Middle frontal gyrus (tissue), 1 donor: ENCODE measurements around the gene FNDC11.

Source experiments
- DNase-seq: peaks from one replicate; pipeline ENCODE4 v3.0.0-alpha.2; 2015; ENCODE audit warnings: low spot score; ENCODE audit errors: extremely low spot score

FNDC11 gene

DNA sequence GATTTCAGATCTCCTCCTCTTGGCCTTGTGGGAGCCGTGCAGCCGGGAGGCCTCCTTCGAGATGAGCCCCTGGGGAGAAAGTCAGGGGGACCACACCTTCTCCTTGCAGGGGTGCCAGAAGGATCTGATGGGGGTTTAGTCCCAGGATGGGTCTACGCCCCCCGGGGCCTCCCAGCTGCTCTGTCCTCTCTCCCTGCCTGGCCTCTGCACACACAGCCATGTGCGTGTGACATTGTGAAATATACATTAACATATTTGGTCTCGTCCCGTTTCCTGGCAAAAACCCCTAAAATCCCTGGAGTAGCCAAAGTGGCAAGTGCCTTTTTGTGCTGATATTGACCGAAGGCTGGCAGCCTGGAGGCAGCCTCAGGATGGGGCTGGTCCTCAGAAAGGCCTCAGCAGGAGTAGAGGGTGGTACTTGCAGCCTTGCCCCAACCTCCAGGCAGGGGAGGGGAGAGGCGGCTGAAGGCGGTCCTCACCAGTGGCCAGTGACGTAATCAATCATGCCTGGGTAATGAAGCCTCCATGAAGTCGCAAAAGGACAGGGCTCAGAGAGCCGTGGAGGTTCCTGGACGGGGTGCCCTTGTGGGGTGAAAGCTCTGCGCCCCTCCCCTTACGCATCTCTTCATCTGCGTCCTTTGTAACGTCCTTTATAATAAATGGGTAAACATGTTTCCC, 25.2 kb downstream of the FNDC11 start:
- no peak for DNase-seq

DNA sequence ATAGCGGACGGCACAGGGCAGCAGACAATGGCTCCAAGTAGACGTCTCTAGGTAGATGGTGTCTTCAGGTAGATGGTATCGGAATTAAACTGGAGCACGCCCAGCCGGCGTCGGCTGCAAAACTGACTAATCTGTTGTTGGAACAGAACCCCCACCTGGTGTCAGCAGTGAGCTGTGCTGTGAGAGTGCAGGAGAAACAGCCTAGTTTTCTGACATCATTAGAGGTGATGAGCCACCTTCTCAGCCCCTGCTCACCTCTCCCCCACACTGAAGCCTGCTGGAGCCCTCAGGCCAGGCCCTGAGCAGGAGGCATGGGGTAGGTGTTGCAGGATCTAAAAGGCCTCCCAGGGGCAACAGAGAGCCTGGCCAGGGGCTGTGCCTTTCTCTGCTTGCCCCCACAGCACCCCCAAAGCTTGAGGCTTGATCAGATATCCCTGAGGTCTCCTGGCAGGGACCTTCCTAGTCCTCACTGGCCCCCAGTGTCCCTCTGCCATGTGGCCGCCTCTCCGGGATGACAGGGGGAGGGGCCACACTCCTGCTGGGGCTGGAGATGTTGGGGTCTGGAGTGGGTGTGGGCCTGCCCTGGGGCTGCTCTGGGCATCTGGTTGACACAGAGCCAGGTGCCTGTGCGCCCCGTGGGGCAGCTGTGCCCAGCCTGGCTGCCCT, 27.0 kb downstream of the FNDC11 start:
- no peak for DNase-seq

DNA sequence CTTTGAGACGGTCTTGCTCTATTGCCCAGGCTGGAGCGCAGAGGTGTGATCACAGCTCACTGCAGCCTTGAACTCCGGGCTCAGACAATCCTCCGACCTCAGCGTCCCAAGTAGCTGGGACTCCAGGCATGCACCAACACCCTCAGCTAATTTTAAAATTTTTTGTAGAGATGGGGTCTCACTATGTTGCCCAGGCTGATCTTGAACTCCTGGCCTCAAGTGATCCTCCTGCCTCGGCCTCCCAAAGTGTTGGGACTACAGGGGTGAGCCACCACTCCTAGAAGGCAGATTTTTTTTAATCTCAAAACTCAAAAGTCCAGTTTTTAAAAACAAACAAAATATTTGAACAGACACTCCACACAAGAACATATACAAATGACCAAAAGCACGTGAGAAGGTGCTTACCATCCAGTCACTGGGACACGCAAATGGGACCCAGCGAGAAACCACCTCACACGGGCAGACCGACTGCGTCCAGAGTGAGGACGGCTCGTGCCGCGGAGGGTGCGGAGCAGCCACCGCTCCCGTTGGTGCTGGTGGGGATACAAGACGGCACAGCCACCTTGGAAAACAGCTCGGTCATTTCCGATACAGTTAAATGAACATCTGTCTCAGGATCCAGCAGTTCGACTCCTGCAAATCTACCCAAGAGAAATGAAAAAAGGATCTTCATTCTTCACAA, 28.6 kb downstream of the FNDC11 start:
- no peak for DNase-seq

DNA sequence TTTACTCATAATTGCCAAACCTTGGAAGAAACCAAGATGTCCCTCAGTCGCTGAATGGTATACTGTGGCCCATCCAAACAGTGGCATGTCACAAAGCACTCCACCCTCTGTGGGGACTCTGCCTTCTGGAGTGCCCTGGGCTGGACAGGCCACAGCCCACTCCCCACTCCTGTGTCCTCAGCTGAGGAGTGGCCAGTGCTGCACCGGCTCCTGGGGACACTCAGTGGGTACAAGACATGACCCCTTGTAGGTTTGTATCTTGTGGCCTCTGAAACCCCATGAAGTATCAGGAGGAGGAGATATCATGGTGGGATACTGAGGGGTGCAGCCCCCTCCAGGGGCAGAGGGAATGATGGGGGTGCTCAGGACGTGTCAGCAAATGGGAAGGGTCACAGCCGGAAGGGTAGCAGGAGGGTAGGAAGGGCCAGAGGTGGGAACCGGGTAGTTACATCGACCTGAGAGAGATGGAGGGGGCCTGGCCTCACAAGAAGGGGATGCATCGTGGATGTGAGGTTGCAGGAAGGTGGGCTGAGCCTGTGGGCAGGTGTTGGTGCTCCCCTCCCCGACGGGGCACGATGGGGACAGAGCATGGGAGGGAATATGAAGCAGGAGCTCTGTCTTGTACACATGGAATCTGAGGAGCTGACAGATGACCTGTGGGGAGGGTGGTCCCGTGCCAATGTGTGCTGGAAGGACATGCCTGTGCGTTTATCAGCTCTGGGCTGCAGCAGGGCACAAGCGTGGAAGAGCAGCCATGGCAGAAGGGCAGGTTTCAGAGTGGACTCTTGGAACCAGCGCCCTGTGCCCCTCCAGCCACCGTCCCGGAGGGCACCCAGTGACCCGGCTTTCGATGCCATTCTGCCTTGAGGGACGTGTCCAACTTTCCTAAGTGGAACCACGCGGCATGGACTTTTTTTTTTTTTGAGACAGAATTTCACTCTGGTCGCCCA, 31.9 kb downstream of the FNDC11 start:
- no peak for DNase-seq

DNA sequence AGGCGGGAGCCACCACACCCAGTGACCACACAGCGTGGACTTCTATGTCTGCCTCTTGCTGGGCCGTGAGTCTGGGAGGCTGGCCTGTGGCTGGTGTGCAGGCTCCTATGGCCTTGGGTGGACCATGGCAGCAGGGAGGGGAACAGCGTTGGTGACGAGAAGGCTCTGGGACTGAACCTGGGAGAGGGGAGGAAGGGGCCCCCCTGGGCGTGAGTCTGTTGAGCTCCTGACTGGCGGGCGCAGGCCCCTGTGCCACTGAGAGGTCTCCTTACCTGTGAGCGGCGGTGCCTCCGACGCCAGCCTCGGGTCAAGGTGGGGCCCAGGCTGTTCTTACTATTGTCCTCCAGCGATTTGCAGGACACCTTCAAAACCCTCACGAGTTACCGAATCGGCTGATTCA, 32.8 kb downstream of the FNDC11 start:
- DNase-seq = no peak

DNA sequence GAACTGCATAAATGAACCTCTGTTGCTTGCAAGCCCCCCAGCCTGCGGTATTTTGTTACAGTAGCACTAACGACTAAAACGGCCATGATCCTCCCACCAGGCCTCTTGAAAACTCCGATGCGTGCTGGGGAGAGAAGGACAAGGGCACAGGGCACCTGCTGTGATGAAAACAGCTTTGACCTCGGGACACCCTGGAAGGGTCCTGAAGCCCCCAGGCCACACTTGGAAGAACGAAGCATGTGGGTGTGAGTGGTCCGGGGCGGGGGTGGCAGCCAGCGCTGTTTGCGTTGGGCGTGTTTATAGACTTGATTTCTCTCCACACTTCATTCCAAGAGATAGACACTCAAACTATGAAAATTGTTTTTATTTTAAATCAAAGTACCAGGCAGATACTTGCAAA, 33.3 kb downstream of the FNDC11 start:
- DNase-seq = no peak

DNA sequence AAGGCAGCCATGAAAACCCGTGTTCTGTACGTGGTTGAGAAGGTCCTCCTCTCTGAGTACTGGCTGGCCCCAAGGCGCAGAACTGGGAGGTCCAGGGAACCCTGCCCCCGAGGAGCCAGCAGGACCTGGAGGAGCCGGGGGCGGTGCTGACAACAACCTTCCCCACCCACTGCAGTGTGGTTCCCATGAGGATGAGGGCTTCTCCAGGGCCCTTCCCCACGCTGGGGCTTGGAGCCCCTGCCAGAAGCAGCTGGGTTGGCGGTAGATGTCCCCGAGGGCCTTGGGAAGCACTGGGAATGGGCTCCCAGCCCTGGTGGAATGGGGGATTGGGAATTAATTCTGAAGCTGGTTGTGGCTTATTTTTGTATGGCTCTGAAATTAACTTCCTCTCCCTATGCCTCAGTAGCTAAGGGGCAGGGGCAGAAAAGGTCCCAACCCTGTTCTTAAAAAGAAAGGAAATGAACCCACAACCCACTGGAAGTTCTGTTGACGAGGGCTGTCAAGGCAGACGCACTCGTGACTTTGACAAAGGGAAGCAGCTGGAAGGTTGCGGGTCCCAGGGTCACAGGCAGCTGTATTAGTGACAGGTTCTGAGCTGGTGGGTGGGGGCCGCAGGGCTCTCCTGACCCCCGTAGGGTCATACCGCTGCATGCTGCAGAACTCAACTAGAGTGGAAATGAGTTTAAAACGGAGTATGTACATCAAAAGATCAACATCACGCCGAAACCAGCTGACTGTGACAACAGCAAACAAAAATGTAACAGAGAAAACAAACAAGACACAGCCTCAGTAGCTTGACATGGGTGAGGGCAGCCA, 34.0 kb downstream of the FNDC11 start:
- no peak for DNase-seq

DNA sequence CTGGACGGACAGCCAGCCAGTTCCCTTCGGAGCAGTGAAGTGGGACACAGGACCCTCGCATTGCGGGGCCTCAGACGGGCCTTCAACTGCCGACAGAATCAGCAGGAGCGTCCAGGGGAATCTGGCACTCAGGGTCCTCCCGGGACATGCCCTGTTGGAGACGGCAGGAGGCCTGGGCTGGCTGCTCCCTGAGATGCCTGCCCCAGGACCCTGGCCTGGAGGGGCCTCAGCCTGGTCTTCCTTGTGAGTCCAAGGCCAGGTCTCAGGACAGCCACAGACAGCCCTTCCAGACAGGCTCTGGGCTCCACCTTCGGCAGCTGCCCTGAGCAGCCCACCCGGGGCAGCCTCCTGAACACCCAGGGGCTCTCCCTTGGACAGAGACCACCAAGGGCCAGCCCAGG, 34.7 kb downstream of the FNDC11 start:
- no peak for DNase-seq

DNA sequence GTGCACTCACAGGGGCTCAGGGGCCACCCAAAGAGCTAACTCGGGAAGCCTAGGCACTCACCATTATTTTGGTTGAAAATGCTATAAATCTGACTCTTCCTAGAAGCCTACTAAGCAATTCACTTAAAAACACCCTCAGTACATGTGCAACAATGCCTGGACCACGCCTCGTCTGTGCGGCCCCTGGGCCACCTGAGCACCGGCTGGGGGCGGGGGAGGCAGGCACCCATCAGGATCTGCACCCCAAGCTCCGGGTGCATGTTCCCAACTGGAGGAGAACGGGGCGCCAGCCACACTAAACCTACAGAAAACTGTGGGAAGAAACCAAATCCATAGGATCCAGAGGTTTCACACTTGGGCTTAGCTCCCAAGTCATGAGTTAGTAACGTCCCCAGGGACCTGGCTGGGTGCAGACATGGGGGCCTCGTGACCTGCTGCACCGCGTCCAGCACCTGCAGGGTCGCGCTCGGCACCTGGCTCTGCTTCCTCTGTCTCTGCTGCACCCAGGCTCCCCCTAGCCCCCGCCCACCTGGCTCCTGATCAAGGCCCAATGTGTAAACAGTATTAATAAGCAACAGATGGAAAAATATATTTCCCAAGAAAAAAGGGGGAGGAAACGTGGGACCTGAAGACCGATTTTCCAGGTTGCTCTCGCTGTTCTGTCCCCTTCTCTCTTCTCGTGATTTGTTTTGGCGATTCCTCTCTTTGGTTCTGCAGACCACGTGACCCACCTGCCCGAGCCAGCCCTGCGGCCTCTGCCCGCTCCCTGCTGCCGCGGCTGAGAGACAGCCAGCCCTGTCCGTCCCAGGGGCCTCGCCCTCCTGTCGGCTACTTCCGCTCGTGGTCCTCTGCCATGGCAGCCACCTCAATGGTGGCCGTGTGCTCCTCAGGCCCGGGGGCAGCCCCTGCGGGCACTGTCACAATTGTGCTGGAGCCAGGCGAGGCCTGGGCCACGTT, 35.6 kb downstream of the FNDC11 start:
- no peak for DNase-seq

DNA sequence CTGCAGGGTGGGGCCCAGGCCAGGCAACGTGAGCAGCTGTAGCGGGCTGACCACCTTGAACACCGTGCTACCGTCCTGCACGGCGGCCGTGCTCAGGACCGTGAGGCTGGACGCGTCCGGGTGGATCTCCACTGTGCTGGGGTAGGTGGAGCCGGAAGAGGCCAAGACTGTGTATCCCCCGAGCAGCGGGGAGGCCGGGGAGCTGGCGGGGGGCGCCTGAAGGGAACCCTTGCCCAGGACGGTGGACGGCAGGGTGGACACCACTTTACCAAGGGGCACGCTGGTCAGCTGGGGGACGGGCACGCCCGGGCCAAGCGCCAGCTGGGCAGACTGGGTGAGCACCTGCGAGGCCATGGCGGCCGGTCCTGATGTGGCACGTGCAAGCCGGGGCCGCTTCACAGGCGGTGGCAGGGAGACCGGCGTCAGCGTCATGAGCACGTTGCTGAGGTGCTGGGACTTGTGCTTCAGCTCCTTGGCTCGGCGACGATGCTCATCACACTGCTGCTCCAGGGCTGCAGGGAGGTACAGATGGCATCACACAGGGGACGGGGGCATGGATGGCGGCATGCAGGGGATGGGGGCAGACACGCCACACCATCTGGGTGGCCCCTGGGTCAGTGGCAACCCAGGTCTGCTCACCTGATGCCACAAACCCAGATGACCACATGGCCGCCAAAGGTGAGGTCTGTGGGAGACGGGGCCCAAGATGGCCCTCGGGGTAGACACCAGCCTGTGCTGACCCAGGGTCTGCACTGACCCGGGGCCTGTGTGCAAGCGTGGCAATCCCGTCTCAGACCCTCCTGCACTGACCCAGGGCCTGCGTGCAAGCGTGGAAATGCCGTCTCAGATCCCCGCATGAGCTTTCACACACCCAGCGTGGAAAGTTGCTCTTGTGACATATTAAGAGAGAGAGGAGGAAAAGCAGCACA, 36.5 kb downstream of the FNDC11 start:
- DNase-seq = no peak

DNA sequence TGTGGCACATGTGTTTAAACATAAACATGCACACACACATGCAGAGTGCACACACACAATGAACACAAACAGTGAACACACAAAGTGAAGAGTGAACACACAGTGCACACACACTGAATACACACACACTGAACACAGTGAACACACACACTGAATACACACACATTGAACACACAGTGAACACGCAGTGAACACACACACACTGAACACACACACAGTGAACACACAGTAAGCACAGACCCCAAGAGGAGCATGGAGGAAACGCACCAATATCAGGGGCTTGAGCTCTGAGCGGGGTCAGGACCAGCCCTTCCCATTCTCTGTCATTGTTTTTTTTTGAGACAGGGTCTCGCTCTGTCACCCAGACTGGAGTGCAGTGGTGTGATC, 37.2 kb downstream of the FNDC11 start:
- no peak for DNase-seq

DNA sequence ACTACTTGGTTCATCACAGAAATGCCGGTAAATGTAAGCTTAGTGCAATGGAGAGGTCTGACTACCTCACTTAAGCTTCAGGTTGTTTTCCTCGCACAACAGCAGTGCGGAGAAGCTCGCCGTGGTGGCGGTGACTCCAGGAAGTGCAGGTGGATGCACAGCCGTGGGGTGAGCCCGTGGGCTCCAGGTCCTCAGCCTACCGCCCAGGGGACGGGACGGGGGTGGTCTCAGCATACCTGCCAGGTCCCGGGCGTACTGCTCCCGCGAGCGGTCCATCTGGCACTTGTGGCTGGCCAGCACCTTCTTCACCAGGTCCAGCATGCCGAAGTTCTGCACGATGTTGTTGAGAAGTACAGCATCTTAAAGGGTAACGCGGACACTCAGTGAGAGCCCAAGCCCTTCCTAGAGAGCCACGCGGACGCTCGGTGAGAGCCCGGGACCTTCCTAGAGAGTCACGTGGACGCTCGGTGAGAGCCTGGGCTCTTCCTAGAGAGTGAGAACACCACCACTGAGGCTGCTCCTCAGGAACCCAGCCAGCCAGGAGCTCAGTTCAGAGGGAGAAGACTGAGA, 37.9 kb downstream of the FNDC11 start:
- DNase-seq = no peak

DNA sequence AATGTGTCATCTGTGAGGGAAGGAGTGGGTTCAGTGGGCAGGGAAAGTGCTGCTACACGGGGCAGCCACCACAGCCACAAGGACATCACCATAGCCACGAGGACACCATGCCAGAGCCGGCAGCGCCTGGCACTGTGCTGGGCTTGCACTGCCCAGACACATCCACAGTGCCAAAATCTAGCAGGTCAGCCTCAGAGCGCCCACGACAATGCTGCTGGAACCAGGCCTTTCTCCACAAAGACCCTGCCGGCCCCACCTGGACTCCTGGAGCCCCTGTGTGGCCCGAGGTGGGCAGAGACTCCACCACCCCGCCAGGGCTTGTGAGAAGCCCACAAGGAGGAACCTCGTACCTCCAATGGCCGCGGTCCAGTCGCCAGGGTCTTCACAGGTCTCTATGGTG, 38.7 kb downstream of the FNDC11 start:
- no peak for DNase-seq

DNA sequence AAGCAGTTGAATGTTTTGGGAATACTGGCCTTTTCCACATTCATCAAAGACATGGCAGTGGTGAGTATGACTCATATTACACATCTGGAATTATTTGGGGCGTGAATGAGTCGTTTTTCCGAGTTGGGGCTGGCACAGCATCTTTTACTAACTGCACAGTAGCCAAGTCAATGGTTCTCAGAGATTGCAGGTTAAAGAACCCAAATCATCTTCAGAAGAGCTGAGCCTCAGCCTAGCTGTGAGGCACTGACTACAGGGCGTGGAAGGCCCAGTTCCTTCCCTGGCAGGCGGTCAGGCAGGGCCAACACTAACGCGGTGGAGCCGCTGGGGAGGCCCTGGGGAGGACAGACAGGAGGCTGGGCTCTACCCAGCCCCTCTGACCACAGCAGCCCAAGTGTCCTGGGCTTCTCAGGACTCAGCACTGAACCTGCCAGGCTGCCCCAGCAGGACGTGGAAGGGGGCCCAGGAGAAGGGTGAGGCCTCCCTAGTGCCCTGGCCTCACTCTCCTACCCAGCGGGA, 40.1 kb downstream of the FNDC11 start:
- DNase-seq = no peak

DNA sequence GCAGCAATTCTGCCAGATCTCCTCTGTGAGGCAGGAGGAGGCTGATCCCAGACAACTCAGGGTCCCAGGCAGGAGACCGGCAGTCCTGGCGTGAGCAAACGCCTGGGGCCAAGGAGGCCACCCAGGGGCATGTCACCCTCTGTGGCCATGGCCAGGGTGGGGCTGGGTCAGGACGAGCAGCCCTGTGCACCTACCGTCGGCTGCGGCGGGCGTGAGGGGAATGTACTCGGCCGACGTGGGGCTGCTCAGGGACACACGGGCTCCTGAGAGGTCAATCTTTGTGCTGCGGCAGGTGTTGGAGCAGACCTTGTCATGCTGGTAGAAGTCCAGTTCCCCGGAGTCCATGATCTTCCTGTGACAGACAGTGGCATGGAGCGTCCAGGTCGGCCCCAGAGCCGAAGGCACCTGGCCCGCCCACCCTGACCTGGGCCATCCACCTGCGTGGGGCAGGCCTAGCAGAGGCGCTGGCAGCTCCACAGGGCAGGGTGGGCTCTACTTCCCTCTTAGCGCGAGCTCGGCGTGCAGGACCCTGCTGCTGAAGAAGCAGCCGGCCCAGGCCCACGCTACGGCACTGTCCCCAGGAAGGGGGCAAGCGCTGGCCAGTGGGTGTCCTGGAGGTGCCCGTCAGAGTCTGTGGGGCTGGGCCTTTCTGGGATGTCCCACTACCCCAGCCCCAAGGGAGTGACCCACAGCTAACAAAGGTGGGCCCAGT, 41.6 kb downstream of the FNDC11 start:
- no peak for DNase-seq

DNA sequence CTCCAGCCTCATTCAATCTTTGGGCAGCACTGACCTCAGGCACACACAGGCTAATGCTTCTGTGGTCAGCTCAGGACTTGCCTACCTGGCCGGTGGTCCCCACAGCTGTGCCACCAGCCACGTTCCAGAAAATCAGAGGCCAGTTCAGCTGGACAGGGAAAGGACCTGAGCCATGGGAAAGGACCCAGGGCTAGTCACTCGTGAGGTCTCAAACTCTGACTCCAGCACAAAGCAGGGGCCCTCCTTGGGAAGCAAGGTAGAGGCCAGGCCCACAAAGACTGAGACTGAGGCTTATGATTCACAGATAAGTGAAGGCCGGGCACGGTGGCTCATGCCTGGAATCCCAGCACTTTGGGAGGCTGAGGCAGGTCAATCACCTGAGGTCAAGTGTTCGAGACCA, 42.5 kb downstream of the FNDC11 start:
- DNase-seq = no peak
